ENCODE measurements around the gene ARID4B. TPM values are rescaled to one million over a fixed set of nuclear protein-coding genes. Genes with fewer than 3 reads are reported as not detected.

ARID4B gene
- total and polyA plus RNA-seq, 2 of the 13 experiments (the other 11 are each of a cell fraction or from before 2014, with no cell fraction given), result 9.7 to 24.6 TPM

DNA sequence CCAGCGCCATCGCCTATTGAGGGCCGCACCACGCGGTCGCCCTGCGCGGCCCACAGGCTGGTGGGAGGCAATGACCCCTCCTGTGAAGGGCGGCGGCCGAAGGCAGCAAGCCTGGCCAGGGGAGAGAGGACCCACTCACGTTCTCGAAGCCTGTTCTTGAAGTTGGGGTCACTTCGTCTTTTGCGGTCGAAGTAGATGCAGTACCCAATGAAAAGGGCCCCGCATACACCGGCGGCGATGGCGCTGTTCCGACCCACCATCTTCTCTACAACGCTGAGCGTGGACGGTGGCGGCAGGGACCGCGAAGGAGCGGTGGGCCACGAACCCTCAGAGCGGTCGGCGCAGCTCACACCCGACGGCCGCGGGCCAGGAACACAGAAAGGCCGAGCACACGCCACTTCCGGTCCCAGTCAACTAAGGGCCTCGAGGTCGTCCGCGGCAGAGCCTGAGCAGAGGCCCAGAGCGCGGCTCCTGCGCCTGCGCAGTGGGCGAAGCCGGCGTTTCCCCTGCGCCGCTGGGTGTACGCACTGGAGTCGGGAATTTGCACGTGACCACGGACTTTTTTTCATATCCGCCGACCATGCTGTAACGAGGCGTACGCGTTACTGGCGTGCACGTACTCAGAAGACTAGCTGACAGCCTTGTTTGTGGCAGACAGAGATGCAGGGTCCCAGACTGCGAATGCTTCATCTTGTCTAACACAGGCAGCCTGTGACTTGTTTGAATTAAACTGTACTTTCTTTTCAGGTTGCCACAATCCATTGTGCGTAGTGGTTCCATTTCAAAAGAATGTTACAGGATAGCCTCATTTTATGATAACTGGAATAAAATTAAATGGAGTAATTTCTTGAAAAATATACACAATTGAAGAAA, 199.3 kb downstream of the ARID4B start, which contains the start of gene TOMM20 (continued):
- TF ChIP-seq, protein P1, sequence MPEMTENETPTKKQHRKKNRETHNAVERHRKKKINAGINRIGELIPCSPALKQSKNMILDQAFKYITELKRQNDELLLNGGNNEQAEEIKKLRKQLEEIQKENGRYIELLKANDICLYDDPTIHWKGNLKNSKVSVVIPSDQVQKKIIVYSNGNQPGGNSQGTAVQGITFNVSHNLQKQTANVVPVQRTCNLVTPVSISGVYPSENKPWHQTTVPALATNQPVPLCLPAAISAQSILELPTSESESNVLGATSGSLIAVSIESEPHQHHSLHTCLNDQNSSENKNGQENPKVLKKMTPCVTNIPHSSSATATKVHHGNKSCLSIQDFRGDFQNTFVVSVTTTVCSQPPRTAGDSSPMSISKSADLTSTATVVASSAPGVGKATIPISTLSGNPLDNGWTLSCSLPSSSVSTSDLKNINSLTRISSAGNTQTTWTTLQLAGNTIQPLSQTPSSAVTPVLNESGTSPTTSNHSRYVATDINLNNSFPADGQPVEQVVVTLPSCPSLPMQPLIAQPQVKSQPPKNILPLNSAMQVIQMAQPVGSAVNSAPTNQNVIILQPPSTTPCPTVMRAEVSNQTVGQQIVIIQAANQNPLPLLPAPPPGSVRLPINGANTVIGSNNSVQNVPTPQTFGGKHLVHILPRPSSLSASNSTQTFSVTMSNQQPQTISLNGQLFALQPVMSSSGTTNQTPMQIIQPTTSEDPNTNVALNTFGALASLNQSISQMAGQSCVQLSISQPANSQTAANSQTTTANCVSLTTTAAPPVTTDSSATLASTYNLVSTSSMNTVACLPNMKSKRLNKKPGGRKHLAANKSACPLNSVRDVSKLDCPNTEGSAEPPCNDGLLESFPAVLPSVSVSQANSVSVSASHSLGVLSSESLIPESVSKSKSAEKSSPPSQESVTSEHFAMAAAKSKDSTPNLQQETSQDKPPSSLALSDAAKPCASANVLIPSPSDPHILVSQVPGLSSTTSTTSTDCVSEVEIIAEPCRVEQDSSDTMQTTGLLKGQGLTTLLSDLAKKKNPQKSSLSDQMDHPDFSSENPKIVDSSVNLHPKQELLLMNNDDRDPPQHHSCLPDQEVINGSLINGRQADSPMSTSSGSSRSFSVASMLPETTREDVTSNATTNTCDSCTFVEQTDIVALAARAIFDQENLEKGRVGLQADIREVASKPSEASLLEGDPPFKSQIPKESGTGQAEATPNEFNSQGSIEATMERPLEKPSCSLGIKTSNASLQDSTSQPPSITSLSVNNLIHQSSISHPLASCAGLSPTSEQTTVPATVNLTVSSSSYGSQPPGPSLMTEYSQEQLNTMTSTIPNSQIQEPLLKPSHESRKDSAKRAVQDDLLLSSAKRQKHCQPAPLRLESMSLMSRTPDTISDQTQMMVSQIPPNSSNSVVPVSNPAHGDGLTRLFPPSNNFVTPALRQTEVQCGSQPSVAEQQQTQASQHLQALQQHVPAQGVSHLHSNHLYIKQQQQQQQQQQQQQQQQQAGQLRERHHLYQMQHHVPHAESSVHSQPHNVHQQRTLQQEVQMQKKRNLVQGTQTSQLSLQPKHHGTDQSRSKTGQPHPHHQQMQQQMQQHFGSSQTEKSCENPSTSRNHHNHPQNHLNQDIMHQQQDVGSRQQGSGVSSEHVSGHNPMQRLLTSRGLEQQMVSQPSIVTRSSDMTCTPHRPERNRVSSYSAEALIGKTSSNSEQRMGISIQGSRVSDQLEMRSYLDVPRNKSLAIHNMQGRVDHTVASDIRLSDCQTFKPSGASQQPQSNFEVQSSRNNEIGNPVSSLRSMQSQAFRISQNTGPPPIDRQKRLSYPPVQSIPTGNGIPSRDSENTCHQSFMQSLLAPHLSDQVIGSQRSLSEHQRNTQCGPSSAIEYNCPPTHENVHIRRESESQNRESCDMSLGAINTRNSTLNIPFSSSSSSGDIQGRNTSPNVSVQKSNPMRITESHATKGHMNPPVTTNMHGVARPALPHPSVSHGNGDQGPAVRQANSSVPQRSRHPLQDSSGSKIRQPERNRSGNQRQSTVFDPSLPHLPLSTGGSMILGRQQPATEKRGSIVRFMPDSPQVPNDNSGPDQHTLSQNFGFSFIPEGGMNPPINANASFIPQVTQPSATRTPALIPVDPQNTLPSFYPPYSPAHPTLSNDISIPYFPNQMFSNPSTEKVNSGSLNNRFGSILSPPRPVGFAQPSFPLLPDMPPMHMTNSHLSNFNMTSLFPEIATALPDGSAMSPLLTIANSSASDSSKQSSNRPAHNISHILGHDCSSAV (CRISPR knock-in tag; IDR thresholded peaks at IDR 0.05; ENCODE audit: borderline replicate concordance), result no peak
- TF ChIP-seq LRRFIP1 (CRISPR knock-in tag; conservative IDR thresholded peaks at IDR 0.05) (no peak), ZFP36L1 (CRISPR knock-in tag; IDR thresholded peaks at IDR 0.05) (no peak), ZNF496 (CRISPR knock-in tag; IDR thresholded peaks at IDR 0.05; ENCODE audit: insufficient replicate concordance) (no peak), MTF2 (CRISPR knock-in tag; IDR thresholded peaks at IDR 0.05; ENCODE audit: borderline replicate concordance) (no peak), JDP2 (CRISPR knock-in tag; IDR thresholded peaks at IDR 0.05; ENCODE audit: borderline replicate concordance) (peak; percentile 29; the same call in 1 of the 2 replicates), DPF2 (CRISPR knock-in tag; IDR thresholded peaks at IDR 0.05; ENCODE audit: borderline replicate concordance, low read depth) (0 out of 2 replicates have a peak, but pooled peaks have one; percentile 10), PLRG1 (conservative IDR thresholded peaks at IDR 0.05) (no peak), KLF16 (CRISPR knock-in tag; IDR thresholded peaks at IDR 0.05) (0 out of 4 replicates have a peak, but pooled peaks of 1 of the 2 experiments have one; percentile 36), ZNF205 (CRISPR knock-in tag; IDR thresholded peaks at IDR 0.05) (peak; percentile 26; the same call in 1 of the 2 replicates), CENPX (CRISPR knock-in tag; IDR thresholded peaks at IDR 0.05) (no peak), SP5 (CRISPR knock-in tag; IDR thresholded peaks at IDR 0.05; ENCODE audit: borderline replicate concordance, low read depth) (no peak), ZBTB8A (CRISPR knock-in tag; IDR thresholded peaks at IDR 0.05; ENCODE audit: borderline replicate concordance, low read depth) (no peak), IRF1 (CRISPR knock-in tag; IDR thresholded peaks at IDR 0.05; ENCODE audit: low read depth) (no peak)
- TF ChIP-seq, protein P2, sequence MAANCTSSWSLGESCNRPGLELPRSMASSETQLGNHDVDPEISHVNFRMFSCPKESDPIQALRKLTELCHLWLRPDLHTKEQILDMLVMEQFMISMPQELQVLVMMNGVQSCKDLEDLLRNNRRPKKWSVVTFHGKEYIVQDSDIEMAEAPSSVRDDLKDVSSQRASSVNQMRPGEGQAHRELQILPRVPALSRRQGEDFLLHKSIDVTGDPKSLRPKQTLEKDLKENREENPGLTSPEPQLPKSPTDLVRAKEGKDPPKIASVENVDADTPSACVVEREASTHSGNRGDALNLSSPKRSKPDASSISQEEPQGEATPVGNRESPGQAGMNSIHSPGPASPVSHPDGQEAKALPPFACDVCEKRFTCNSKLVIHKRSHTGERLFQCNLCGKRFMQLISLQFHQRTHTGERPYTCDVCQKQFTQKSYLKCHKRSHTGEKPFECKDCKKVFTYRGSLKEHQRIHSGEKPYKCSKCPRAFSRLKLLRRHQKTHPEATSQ (CRISPR knock-in tag; IDR thresholded peaks at IDR 0.05; ENCODE audit: borderline replicate concordance), result peak; percentile 87; the same call in 1 of the 2 replicates

All from HepG2 (cell line).